ENCODE data around the gene SLC6A5.

SLC6A5 gene

DNA sequence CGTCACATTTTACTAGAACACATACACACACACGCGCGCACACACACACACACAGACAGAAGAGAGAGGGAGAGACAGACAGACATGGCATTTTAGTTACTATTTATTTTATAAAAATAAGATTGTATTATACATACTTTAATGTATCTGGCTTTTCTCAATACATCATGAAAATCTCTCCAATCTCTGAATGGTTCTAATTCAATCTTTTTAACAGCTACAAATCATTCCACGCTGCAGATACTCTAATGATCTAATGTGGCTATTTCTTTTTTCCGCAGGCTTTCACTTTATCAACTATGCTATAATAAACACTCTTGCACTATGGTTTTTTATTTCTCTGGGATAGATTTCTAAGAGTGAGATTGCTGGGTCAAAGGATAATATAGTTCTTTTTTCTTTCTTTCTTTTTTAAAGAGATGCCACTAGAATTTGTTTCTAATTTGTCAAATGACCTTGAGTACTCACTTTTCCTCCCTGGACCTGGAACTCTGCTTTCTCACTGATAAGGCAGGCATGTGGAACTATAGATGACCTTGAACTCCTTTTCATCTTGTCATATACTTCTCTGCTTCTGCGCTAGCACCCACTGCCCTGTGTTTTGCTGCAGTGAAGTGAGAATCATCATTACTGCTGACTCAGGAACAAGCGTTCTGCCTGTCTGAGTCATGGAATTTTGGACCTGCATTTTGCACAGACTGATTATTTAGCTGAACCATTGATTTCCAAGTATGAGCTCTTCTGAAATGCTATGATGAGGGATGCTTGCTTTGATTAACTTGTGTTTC lies 4.9 kb upstream of the SLC6A5 start:
- no peak overlapping the region for H2AFZ ChIP-seq (ENCODE audit: low read length)
- H3K27ac ChIP-seq (ENCODE audit: low read length) = no peak overlapping the region
- no peaks in the 10 kb centered on the region for H3K9me2 ChIP-seq (replicated peaks; ENCODE audit: insufficient read depth, low read length)
- no peaks in the 10 kb centered on the region for H3K9me3 ChIP-seq (replicated peaks; ENCODE audit: insufficient read depth, low read length)
- no peak for TF ChIP-seq EZH2 (optimal IDR thresholded peaks at IDR 0.05; ENCODE audit: low read depth, low read length)
- no peak for TF ChIP-seq CTCF (IDR thresholded peaks at IDR 0.05; ENCODE audit: low read length)
- no peak for TF ChIP-seq EZH2phosphoT487 (IDR thresholded peaks at IDR 0.05; ENCODE audit: low read length)
- H3K9ac ChIP-seq (ENCODE audit: low read length) = no peak overlapping the region
- no peaks in the 10 kb centered on the region for H3K4me1 ChIP-seq (ENCODE audit: low read length)
- no peak overlapping the region for H3K4me2 ChIP-seq (ENCODE audit: low read depth, low read length)
- no peak for DNase-seq
- no peaks in the 10 kb centered on the region for H3K36me3 ChIP-seq (replicated peaks; ENCODE audit: insufficient read depth, low read length)
- no peaks in the 10 kb centered on the region for H3F3A ChIP-seq (ENCODE audit: insufficient read depth, low read length)
- H3K4me3 ChIP-seq (ENCODE audit: low read length) = no peak overlapping the region
- H3K79me2 ChIP-seq (ENCODE audit: low read length) = no peaks in the 10 kb centered on the region
- no peaks in the 10 kb centered on the region for H4K20me1 ChIP-seq (ENCODE audit: insufficient read depth, low read length)
- peaks cover 4% of the 10 kb centered on the region for H3K27me3 ChIP-seq (replicated peaks; ENCODE audit: insufficient read depth, low read length)

DNA sequence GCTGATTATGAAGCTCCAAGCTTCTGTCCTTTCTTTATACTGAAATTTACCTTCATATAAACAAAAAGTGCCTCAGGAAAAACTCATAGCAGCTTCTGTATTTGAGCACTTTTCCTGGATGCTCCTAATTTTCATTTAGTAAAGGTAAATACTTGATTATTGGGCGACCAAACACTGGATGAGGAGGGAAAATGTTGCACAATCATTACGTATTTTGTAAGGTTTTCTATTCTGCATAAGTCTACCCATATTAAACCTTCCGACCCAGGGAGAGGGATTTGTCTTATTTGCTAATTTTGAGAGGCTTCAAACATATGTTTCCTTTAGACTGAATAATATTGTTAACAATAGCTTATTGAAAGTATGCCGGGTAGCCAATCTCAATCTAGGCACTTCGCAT lies 4.3 kb upstream of the SLC6A5 start:
- H2AFZ ChIP-seq (ENCODE audit: low read length) = no peak overlapping the region

GRCh38 chr11:20596205-20597153 lies 2.9 kb upstream of the SLC6A5 start:
- no peaks in the 10 kb centered on the region for H3K36me3 ChIP-seq (replicated peaks; ENCODE audit: insufficient read depth, low read length)
- no peak overlapping the region for H3K4me2 ChIP-seq (ENCODE audit: low read depth, low read length)
- H4K20me1 ChIP-seq (ENCODE audit: insufficient read depth, low read length) = no peaks in the 10 kb centered on the region
- no peak overlapping the region for H3K9ac ChIP-seq (ENCODE audit: low read length)
- H3K27ac ChIP-seq (ENCODE audit: low read length) = no peak overlapping the region
- H3K27me3 ChIP-seq (replicated peaks; ENCODE audit: insufficient read depth, low read length) = peaks cover 21% of the 10 kb centered on the region
- H3K4me1 ChIP-seq (ENCODE audit: low read length) = no peaks in the 10 kb centered on the region
- DNase-seq = no peak
- no peaks in the 10 kb centered on the region for H3K9me3 ChIP-seq (replicated peaks; ENCODE audit: insufficient read depth, low read length)
- no peaks in the 10 kb centered on the region for H3K79me2 ChIP-seq (ENCODE audit: low read length)
- no peak overlapping the region for H3K4me3 ChIP-seq (ENCODE audit: low read length)
- H2AFZ ChIP-seq (ENCODE audit: low read length) = no peak overlapping the region
- no peak for TF ChIP-seq EZH2 (optimal IDR thresholded peaks at IDR 0.05; ENCODE audit: low read depth, low read length)
- TF ChIP-seq EZH2phosphoT487 (IDR thresholded peaks at IDR 0.05; ENCODE audit: low read length) = no peak
- TF ChIP-seq CTCF (IDR thresholded peaks at IDR 0.05; ENCODE audit: low read length) = no peak
- no peaks in the 10 kb centered on the region for H3K9me2 ChIP-seq (replicated peaks; ENCODE audit: insufficient read depth, low read length)
- H3F3A ChIP-seq (ENCODE audit: insufficient read depth, low read length) = no peaks in the 10 kb centered on the region

More for the DNA sequence above, 4.3 kb upstream of the SLC6A5 start:
- Histone ChIP-seq H3K36me3 (replicated peaks; ENCODE audit: insufficient read depth, low read length) (no peaks in the 10 kb centered on the region), H3K4me3 (ENCODE audit: low read length) (no peak overlapping the region), H3F3A (ENCODE audit: insufficient read depth, low read length) (no peaks in the 10 kb centered on the region), H4K20me1 (ENCODE audit: insufficient read depth, low read length) (no peaks in the 10 kb centered on the region), H3K27ac (ENCODE audit: low read length) (no peak overlapping the region), H3K27me3 (replicated peaks; ENCODE audit: insufficient read depth, low read length) (peaks cover 9% of the 10 kb centered on the region), H3K9me2 (replicated peaks; ENCODE audit: insufficient read depth, low read length) (no peaks in the 10 kb centered on the region), H3K9ac (ENCODE audit: low read length) (no peak overlapping the region), H3K79me2 (ENCODE audit: low read length) (no peaks in the 10 kb centered on the region), H3K9me3 (replicated peaks; ENCODE audit: insufficient read depth, low read length) (no peaks in the 10 kb centered on the region), H3K4me2 (ENCODE audit: low read depth, low read length) (no peak overlapping the region), H3K4me1 (ENCODE audit: low read length) (no peaks in the 10 kb centered on the region)
- DNase-seq = no peak
- TF ChIP-seq EZH2 (optimal IDR thresholded peaks at IDR 0.05; ENCODE audit: low read depth, low read length) (no peak), EZH2phosphoT487 (IDR thresholded peaks at IDR 0.05; ENCODE audit: low read length) (no peak), CTCF (IDR thresholded peaks at IDR 0.05; ENCODE audit: low read length) (no peak)
